NCI-H82 treated with DMSO at 0.1 percent for 48 hours (cell line): Measurements from ENCODE around the gene SYNRG.

Source experiments
- DNase-seq: peaks from one replicate; lab custom pipeline; 2025; ENCODE audit not compliant: unreplicated experiment; lab: John Stamatoyannopoulos, UW

The SYNRG gene

GRCh38 chr17:37605813-37606505, 3.3 kb downstream of the SYNRG start:
- no peak for DNase-seq

GRCh38 chr17:37605081-37605480, 4.1 kb downstream of the SYNRG start:
- DNase-seq = no peak

- no peak for DNase-seq
Measured at GRCh38 chr17:37604556-37604955, 4.7 kb downstream of the SYNRG start.

- DNase-seq = no peak
Measured at GRCh38 chr17:37598145-37598544, 11.1 kb downstream of the SYNRG start.

- DNase-seq = no peak
Measured at GRCh38 chr17:37592291-37592690, 16.9 kb downstream of the SYNRG start.

GRCh38 chr17:37585066-37585465, 24.2 kb downstream of the SYNRG start:
- DNase-seq = no peak

- no peak for DNase-seq
Measured at GRCh38 chr17:37576281-37576680, 32.9 kb downstream of the SYNRG start.

GRCh38 chr17:37574427-37574826, 34.8 kb downstream of the SYNRG start:
- DNase-seq = no peak

GRCh38 chr17:37571674-37572073, 37.5 kb downstream of the SYNRG start:
- DNase-seq = no peak

GRCh38 chr17:37570527-37571093, 38.6 kb downstream of the SYNRG start:
- no peak for DNase-seq

- DNase-seq = no peak
Measured at GRCh38 chr17:37568350-37569053, 40.7 kb downstream of the SYNRG start.

GRCh38 chr17:37567538-37567937, 41.7 kb downstream of the SYNRG start:
- no peak for DNase-seq

GRCh38 chr17:37567137-37567536, 42.1 kb downstream of the SYNRG start:
- DNase-seq = no peak

GRCh38 chr17:37564252-37564651, 45.0 kb downstream of the SYNRG start:
- DNase-seq = no peak

GRCh38 chr17:37562016-37562745, 47.0 kb downstream of the SYNRG start:
- no peak for DNase-seq

GRCh38 chr17:37558299-37558698, 50.9 kb downstream of the SYNRG start:
- DNase-seq = no peak

GRCh38 chr17:37557482-37557881, 51.7 kb downstream of the SYNRG start:
- no peak for DNase-seq

- DNase-seq = no peak
Measured at GRCh38 chr17:37555386-37555785, 53.8 kb downstream of the SYNRG start.

- no peak for DNase-seq
Measured at GRCh38 chr17:37553401-37553966, 55.7 kb downstream of the SYNRG start.

- DNase-seq = no peak
Measured at GRCh38 chr17:37551788-37552187, 57.4 kb downstream of the SYNRG start.

- DNase-seq = no peak
Measured at GRCh38 chr17:37547986-37548385, 61.2 kb downstream of the SYNRG start.
